SU-DHL-6 (cell line): ENCODE data around the gene UXS1.

Experiments used
- H2AFZ ChIP-seq: fragments of 200-600 bp; sonication (generic); 2 replicates; pipeline ENCODE4 v1.6.1; 2014; ENCODE audit warnings: low read depth, mild to moderate bottlenecking, moderate library complexity, mixed read lengths, antibody characterized with exemption, low read length; ENCODE audit not compliant: severe bottlenecking
- H3F3A ChIP-seq: fragments of 200-600 bp; shearing (Covaris generic); 2 replicates; pipeline ENCODE4 v1.6.0; 2016; ENCODE audit warnings: antibody characterized with exemption, mild to moderate bottlenecking; ENCODE audit not compliant: insufficient read depth
- H3K27ac ChIP-seq: fragments of 200-600 bp; sonication (generic); 2 replicates; pipeline ENCODE4 v1.5.1; 2016; ENCODE audit warnings: low read depth, mild to moderate bottlenecking, low read length, moderate library complexity, mixed read lengths
- H3K27me3 ChIP-seq: fragments of 200-600 bp; sonication (generic), shearing (Covaris generic); 2 replicates; pipeline ENCODE4 v1.6.0; 2014; ENCODE audit warnings: mild to moderate bottlenecking, low read length
- H3K36me3 ChIP-seq: fragments of 200-600 bp; sonication (generic); 2 replicates; pipeline ENCODE4 v1.6.1; 2014; ENCODE audit warnings: mild to moderate bottlenecking, low read length, mixed read lengths
- H3K4me2 ChIP-seq: fragments of 300-600, 200-600 bp; shearing (Covaris generic), sonication (generic); 2 replicates; pipeline ENCODE4 v1.6.0; 2014; ENCODE audit warnings: low read length, low read depth, mild to moderate bottlenecking; ENCODE audit not compliant: poor library complexity, severe bottlenecking
- H3K4me3 ChIP-seq: fragments of 200-600 bp; sonication (generic); 2 replicates; pipeline ENCODE4 v1.5.1; 2014; ENCODE audit warnings: antibody characterized with exemption, low read length, mild to moderate bottlenecking, mixed read lengths; ENCODE audit not compliant: insufficient read depth, poor library complexity, severe bottlenecking
- H3K79me2 ChIP-seq: fragments of 200-600 bp; sonication (generic); 2 replicates; pipeline ENCODE4 v1.6.1; 2014; ENCODE audit warnings: mild to moderate bottlenecking, low read length, moderate library complexity; ENCODE audit not compliant: insufficient read depth
- H3K9ac ChIP-seq: fragments of 200-600 bp; sonication (generic); 2 replicates; pipeline ENCODE4 v1.7.0; 2014; ENCODE audit warnings: mild to moderate bottlenecking, low read length
- H3K9me2 ChIP-seq: fragments of 200-600 bp; sonication (generic); replicated peaks from 2 replicates; pipeline ENCODE4 v1.6.1; 2014; ENCODE audit warnings: low read length; ENCODE audit not compliant: insufficient read depth
- H3K9me3 ChIP-seq: fragments of 200-600 bp; sonication (generic); 2 replicates; pipeline ENCODE4 v1.6.1; 2014; ENCODE audit warnings: low read length, mixed read lengths; ENCODE audit not compliant: insufficient read depth
- H4K20me1 ChIP-seq: fragments of 200-600 bp; sonication (generic); 2 replicates; pipeline ENCODE4 v1.6.1; 2014; ENCODE audit warnings: low read depth, mild to moderate bottlenecking, antibody characterized with exemption, low read length, moderate library complexity, mixed read lengths
- CTCF ChIP-seq: fragments of 200-600 bp; sonication (generic); IDR thresholded peaks from one replicate; pipeline ENCODE4 v1.5.1; 2017; ENCODE audit warnings: antibody characterized with exemption, mild to moderate bottlenecking, low read length, moderate library complexity; ENCODE audit not compliant: insufficient read depth, poor library complexity, severe bottlenecking
- EZH2phosphoT487 ChIP-seq: fragments of 200-600 bp; sonication (generic), shearing (Covaris generic); conservative IDR thresholded peaks from 2 replicates; pipeline ENCODE4 v1.6.1; 2018; ENCODE audit warnings: mild to moderate bottlenecking, antibody characterized with exemption, low read length, moderate library complexity, mixed read lengths

Gene UXS1

GRCh38 chr2:106111882-106112571 lies 82.1 kb downstream of the UXS1 start:
- Histone ChIP-seq H3K9ac (no peak overlapping the region), H4K20me1 (no peaks in the 10 kb centered on the region), H3K9me2 (no peaks in the 10 kb centered on the region), H3K4me3 (no peak overlapping the region), H3F3A (no peaks in the 10 kb centered on the region), H3K9me3 (no peaks in the 10 kb centered on the region), H3K27me3 (no peaks in the 10 kb centered on the region), H3K36me3 (no peaks in the 10 kb centered on the region), H3K79me2 (no peaks in the 10 kb centered on the region), H2AFZ (no peak overlapping the region), H3K27ac (no peak overlapping the region), H3K4me2 (no peak overlapping the region)
- TF ChIP-seq EZH2phosphoT487 (no peak), CTCF (no peak)

- Histone ChIP-seq H3K9me3 (no peaks in the 10 kb centered on the region), H3K79me2 (no peaks in the 10 kb centered on the region), H3K4me2 (no peak overlapping the region), H3K4me3 (no peak overlapping the region), H3K9ac (no peak overlapping the region), H4K20me1 (no peaks in the 10 kb centered on the region), H3K36me3 (no peaks in the 10 kb centered on the region), H3F3A (no peaks in the 10 kb centered on the region), H3K27ac (no peak overlapping the region), H3K9me2 (no peaks in the 10 kb centered on the region), H3K27me3 (no peaks in the 10 kb centered on the region), H2AFZ (no peak overlapping the region)
- TF ChIP-seq CTCF (no peak), EZH2phosphoT487 (no peak)
These were observed 84.3 kb downstream of the UXS1 start for GRCh38 chr2:106109675-106110424.

- Histone ChIP-seq H3K36me3 (no peaks in the 10 kb centered on the region), H3K9me3 (no peaks in the 10 kb centered on the region), H3K27ac (no peak overlapping the region), H3K9ac (no peak overlapping the region), H3K27me3 (no peaks in the 10 kb centered on the region), H3F3A (no peaks in the 10 kb centered on the region), H4K20me1 (no peaks in the 10 kb centered on the region), H2AFZ (no peak overlapping the region), H3K79me2 (no peaks in the 10 kb centered on the region), H3K4me3 (no peak overlapping the region), H3K4me2 (no peak overlapping the region), H3K9me2 (no peaks in the 10 kb centered on the region)
- TF ChIP-seq CTCF: no peak
- TF ChIP-seq EZH2phosphoT487: no peak
These were observed 85.3 kb downstream of the UXS1 start for GRCh38 chr2:106108791-106109190.
